RWPE2 (cell line): ENCODE measurements around the gene LPCAT2.

Experiments used
- ATAC-seq: fragments of 200-7000 bp; cut with Tn5 transposase; 3 replicates; pipeline ENCODE4 v1.9.1; 2021; ENCODE audit warnings: low read depth
- DNase-seq: peaks from one replicate; pipeline ENCODE4 v3.0.0-alpha.2; 2020; ENCODE audit warnings: low spot score
- H3K27ac ChIP-seq: fragments of 450-650 bp; 2 replicates; pipeline ENCODE4 v1.5.1; 2017; ENCODE audit warnings: mild to moderate bottlenecking; ENCODE audit not compliant: poor library complexity, severe bottlenecking
- H3K27me3 ChIP-seq: fragments of 250-450 bp; sonication (Bioruptor Pico); 2 replicates; pipeline ENCODE4 v1.5.1; 2021; ENCODE audit warnings: mild to moderate bottlenecking, moderate library complexity; ENCODE audit not compliant: insufficient read depth, poor library complexity, severe bottlenecking
- H3K36me3 ChIP-seq: fragments of 250-450 bp; sonication (Bioruptor Pico); 2 replicates; pipeline ENCODE4 v1.5.1; 2020; ENCODE audit warnings: low read depth, mild to moderate bottlenecking, moderate library complexity
- H3K4me1 ChIP-seq: fragments of 250-450 bp; sonication (Bioruptor Pico); 2 replicates; pipeline ENCODE4 v1.5.1; 2021; ENCODE audit warnings: mild to moderate bottlenecking, moderate library complexity; ENCODE audit not compliant: insufficient read depth, poor library complexity, severe bottlenecking
- H3K4me3 ChIP-seq: fragments of 250-450 bp; sonication (Bioruptor Pico); 2 replicates; pipeline ENCODE4 v1.5.1; 2021; ENCODE audit warnings: mild to moderate bottlenecking, moderate library complexity; ENCODE audit not compliant: severe bottlenecking
- H3K9me3 ChIP-seq: fragments of 250-450 bp; sonication (Bioruptor Pico); 2 replicates; pipeline ENCODE4 v1.5.1; 2021; ENCODE audit warnings: mild to moderate bottlenecking, moderate library complexity; ENCODE audit not compliant: severe bottlenecking
- CTCF ChIP-seq: fragments of 450-650 bp; IDR thresholded peaks from one replicate; pipeline ENCODE4 v1.5.1; 2017; ENCODE audit warnings: mild to moderate bottlenecking, moderate library complexity; ENCODE audit not compliant: poor library complexity, severe bottlenecking

The LPCAT2 gene

DNA sequence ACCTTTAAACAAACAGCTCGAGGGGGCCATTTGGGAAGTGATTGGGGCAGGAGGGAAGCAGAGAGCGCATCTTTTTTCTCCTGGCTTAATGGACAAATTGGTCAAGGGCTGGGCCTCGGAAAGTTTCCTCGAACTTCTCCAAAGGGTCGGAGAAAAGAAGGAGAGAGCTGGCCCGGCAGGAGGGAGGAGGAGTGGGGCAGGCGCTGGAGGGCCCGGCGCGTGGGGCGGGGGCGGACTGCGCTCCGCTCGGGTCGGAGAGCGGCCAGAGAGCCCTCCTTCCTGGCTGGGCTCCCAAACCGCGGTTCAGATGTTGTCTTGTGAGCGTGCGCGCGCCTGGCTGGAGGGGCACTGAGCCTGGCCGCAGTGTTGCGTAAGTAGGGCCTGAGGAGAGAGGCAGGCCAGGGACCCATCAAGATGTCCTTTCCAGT lies 28.6 kb upstream of the LPCAT2 start:
- Histone ChIP-seq H3K4me1 (peaks cover 2% of the 10 kb centered on the region), H3K36me3 (no peaks in the 10 kb centered on the region), H3K4me3 (peak overlapping the region; percentile 35), H3K9me3 (no peaks in the 10 kb centered on the region), H3K27me3 (no peaks in the 10 kb centered on the region), H3K27ac (no peak overlapping the region)
- ATAC-seq: peak; percentile 74
- no peak for TF ChIP-seq CTCF
- DNase-seq: no peak

DNA sequence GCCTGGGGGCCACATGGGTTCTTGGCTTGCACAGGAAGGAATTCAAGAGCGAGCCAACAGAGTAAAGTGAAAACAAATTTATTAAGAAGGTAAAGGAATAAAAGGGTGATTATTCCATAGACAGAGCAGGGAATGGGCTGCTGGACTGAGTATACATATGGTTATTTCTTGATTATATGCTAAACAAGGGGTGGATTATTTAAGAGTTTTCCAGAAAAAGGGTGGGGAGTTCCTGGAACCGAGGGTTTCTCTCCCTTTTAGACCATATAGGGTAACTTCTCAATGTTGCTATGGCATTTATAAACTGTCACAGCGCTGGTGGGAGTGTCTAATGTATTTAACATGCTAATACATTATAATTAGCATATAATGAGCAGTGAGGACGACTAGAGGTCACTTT lies 27.8 kb upstream of the LPCAT2 start:
- no peak overlapping the region for H3K27ac ChIP-seq
- H3K9me3 ChIP-seq: no peaks in the 10 kb centered on the region
- ATAC-seq: no peak
- no peaks in the 10 kb centered on the region for H3K36me3 ChIP-seq
- no peak for TF ChIP-seq CTCF
- H3K4me1 ChIP-seq: peaks cover 2% of the 10 kb centered on the region
- no peak for DNase-seq
- H3K4me3 ChIP-seq: no peak overlapping the region
- H3K27me3 ChIP-seq: no peaks in the 10 kb centered on the region

GRCh38 chr16:55482056-55482455 lies 26.8 kb upstream of the LPCAT2 start:
- ATAC-seq (no peak), DNase-seq (no peak)
- peaks cover 2% of the 10 kb centered on the region for H3K4me1 ChIP-seq
- H3K4me3 ChIP-seq: no peak overlapping the region
- no peaks in the 10 kb centered on the region for H3K36me3 ChIP-seq
- no peak overlapping the region for H3K27ac ChIP-seq
- no peak for TF ChIP-seq CTCF
- H3K27me3 ChIP-seq: no peaks in the 10 kb centered on the region
- H3K9me3 ChIP-seq: no peaks in the 10 kb centered on the region

DNA sequence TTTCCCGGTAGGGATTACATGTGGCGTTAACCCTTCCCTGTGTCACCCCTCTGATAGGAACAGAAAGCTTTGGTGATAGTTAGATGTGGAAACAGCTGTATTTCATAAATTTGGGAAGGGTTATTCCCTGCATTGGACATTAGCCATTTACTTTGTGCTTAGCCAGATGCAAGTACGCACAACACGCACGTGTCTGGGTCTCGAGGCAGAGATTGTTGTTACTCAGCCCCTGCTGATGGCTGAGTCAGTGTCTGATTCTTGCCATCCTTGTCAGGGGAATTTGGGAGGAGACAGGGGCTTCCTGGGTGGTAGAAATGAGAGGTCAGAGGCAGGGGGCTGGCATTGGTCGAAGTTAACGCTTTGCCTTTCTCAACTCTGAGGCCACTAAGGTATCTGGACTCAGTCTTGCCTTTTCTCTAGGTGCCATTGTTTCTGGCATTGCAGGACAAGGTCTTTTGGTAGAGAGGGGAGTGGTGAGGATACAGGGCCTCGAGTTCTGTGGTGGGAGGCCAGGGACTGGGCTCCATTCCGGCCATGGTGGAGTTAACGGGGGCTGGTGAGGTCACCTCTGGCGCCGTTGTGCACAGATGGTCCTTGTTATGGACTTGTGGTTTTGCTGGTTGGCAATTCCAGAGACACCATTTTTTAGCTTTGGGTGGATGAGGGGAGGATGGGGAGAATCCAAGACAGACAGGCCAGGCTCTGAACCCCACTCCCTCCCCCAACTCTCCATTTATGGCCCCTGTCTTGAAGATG lies 21.6 kb upstream of the LPCAT2 start:
- Histone ChIP-seq H3K27ac (no peak overlapping the region), H3K9me3 (no peaks in the 10 kb centered on the region), H3K36me3 (no peaks in the 10 kb centered on the region), H3K4me3 (no peak overlapping the region), H3K4me1 (no peaks in the 10 kb centered on the region), H3K27me3 (no peaks in the 10 kb centered on the region)
- no peak for TF ChIP-seq CTCF
- DNase-seq (no peak), ATAC-seq (no peak)

GRCh38 chr16:55488306-55488705 lies 20.6 kb upstream of the LPCAT2 start:
- no peak for TF ChIP-seq CTCF
- Histone ChIP-seq H3K36me3 (no peaks in the 10 kb centered on the region), H3K27ac (no peak overlapping the region), H3K9me3 (no peaks in the 10 kb centered on the region), H3K27me3 (no peaks in the 10 kb centered on the region), H3K4me1 (no peaks in the 10 kb centered on the region), H3K4me3 (no peak overlapping the region)
- DNase-seq: no peak
- no peak for ATAC-seq
